ENCODE data around the gene RRP36.

- no peak for TF ChIP-seq CTCF (IDR thresholded peaks at IDR 0.05)
- TF ChIP-seq POLR2A (IDR thresholded peaks at IDR 0.05) = no peak
These were observed 43.0 kb upstream of the RRP36 start for GRCh38 chr6:42978487-42978838.

All from right lobe of liver (tissue), 4 donors.